ENCODE results near the gene DCC.

GRCh38 chr18:52344881-52345280 is 4.9 kb downstream of the DCC start:
- no peak for TF ChIP-seq CTCF (conservative IDR thresholded peaks at IDR 0.05 in 1 of 2, IDR thresholded peaks at IDR 0.05 in 1 of 2; ENCODE audit: low read depth in 1 of 2, low read length in 2 of 2)
- TF ChIP-seq EZH2 (IDR thresholded peaks at IDR 0.05; ENCODE audit: low read length, missing control alignments), result no peak

All from fibroblast of lung (primary cell).